ENCODE measurements around the gene SLC25A2.

DNA sequence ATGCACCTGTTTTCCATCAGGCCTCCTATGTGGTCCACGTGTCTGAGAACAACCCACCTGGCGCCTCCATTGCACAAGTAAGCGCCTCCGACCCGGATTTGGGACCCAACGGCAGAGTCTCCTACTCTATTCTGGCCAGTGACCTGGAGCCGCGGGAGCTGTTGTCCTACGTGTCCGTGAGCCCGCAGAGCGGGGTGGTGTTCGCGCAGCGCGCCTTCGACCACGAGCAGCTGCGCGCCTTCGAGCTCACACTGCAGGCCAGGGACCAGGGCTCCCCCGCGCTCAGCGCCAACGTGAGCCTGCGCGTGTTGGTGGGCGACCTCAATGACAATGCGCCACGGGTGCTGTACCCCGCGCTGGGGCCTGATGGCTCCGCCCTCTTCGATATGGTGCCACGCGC is 47.7 kb upstream of the SLC25A2 start:
- TF ChIP-seq, protein P1, sequence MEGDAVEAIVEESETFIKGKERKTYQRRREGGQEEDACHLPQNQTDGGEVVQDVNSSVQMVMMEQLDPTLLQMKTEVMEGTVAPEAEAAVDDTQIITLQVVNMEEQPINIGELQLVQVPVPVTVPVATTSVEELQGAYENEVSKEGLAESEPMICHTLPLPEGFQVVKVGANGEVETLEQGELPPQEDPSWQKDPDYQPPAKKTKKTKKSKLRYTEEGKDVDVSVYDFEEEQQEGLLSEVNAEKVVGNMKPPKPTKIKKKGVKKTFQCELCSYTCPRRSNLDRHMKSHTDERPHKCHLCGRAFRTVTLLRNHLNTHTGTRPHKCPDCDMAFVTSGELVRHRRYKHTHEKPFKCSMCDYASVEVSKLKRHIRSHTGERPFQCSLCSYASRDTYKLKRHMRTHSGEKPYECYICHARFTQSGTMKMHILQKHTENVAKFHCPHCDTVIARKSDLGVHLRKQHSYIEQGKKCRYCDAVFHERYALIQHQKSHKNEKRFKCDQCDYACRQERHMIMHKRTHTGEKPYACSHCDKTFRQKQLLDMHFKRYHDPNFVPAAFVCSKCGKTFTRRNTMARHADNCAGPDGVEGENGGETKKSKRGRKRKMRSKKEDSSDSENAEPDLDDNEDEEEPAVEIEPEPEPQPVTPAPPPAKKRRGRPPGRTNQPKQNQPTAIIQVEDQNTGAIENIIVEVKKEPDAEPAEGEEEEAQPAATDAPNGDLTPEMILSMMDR (conservative IDR thresholded peaks at IDR 0.05; ENCODE audit: low read depth, low read length) = no peak
- TF ChIP-seq EZH2 (IDR thresholded peaks at IDR 0.05; ENCODE audit: borderline replicate concordance, low read depth, low read length, poor library complexity, severe bottlenecking) = no peak

Measured in A673 (cell line).